ENCODE data around the gene PATJ.
"Not testable (repeated sequence)": the region's sequence is repeated elsewhere in the genome, so short reads cannot be mapped to it uniquely, and the experiment has no call there.

Gene PATJ, protein sequence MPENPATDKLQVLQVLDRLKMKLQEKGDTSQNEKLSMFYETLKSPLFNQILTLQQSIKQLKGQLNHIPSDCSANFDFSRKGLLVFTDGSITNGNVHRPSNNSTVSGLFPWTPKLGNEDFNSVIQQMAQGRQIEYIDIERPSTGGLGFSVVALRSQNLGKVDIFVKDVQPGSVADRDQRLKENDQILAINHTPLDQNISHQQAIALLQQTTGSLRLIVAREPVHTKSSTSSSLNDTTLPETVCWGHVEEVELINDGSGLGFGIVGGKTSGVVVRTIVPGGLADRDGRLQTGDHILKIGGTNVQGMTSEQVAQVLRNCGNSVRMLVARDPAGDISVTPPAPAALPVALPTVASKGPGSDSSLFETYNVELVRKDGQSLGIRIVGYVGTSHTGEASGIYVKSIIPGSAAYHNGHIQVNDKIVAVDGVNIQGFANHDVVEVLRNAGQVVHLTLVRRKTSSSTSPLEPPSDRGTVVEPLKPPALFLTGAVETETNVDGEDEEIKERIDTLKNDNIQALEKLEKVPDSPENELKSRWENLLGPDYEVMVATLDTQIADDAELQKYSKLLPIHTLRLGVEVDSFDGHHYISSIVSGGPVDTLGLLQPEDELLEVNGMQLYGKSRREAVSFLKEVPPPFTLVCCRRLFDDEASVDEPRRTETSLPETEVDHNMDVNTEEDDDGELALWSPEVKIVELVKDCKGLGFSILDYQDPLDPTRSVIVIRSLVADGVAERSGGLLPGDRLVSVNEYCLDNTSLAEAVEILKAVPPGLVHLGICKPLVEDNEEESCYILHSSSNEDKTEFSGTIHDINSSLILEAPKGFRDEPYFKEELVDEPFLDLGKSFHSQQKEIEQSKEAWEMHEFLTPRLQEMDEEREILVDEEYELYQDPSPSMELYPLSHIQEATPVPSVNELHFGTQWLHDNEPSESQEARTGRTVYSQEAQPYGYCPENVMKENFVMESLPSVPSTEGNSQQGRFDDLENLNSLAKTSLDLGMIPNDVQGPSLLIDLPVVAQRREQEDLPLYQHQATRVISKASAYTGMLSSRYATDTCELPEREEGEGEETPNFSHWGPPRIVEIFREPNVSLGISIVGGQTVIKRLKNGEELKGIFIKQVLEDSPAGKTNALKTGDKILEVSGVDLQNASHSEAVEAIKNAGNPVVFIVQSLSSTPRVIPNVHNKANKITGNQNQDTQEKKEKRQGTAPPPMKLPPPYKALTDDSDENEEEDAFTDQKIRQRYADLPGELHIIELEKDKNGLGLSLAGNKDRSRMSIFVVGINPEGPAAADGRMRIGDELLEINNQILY (N-terminal part only)

DNA sequence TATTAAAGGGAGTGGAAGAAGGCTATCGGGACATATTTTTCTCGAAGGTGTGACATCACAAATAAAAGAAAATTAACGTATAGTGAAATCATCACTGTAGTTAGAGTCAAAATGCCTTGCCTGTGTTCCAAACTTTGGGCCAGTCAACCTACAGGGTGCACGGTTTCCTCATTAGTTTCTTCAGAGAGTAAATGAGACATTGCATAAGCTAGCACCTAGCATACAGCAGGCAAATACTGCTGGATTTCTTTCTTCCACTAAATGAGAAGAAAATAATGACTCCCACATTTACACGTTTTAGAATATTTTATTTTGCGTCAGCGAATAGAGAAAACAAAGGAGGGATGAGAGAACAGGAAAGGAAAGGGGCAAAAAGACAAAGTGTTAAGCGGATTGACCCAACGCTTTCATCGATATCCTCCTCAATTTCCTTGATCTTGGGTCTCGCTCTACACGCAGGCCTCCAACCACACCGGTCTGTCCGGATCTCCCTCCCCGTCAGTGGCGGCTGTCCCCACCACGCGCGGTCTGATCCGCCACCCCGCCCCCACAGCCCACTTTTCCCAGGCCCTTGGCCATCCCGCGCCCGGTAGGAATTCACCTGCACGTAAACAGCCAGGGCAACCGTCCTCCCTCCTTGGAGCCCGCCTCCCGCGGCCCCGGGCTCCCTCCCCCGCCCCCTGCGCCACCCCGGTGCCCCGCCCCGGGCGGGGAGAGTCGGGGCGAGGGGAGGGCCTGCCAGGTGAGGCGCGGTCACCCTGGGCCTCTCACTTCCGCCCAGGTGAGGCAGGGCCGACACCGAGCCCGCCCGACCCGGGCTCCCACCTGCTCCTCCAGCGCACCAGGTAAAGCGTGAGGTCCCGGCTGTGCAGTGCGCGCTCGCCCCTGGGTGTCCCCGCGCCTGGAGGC, at the start of gene PATJ:
PATJ (plus strand) TSS at position 770 of the 909 bp plus-strand sequence. CDS start 20,413 bp downstream, outside the sequence.
- intact Hi-C loops (cut with DNase I), result loop anchor here (1.0 kb wide), 1 partner anchor 17 kb away; the partner anchor contains the start of gene TM2D1
- peak; percentile 32 to 92 (median 57) for DNase-seq

DNA sequence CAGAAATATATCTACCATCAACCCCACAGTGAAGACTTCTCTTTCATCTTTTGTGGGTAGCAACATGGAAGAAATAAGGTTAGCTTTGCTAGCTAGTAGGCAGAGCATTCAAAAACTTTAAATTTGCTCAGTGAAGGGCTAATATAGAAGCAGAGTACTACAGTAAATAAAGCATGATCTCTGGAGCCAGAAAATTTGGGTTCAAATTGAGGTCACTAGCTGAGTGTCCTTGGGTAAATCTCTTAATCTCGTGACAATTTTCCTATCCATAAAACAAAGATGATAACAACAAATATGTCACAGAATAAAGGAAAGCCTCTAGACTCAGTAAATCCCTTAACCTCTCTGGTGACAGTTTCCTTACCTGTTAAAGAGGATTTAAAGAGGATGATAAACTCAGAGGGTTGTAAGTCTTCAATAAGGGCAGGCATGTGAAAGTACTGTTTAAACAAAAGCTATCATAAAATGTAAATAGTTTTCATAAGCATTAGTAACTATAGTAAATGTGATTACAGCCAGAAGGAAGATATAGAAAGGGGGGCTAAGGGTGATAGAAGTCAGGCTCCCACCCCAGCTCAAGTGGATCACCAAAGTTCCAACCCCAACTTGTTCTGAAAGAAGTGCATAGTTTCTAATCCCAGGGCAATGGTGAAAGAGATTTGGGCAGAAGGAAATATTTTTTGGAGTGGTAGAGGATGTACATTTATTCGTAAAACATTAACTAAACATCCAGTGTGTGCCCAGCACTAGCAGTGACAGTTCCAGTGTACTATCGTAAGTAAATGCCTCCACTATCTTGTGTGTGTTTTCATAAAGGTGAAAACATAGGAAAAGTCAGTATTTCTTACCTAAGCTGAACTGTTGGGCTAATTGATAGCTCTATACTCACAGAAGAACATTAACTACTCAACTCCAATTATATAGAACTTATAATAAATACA, 42.1 kb upstream of the PATJ start:
- no peak for DNase-seq
- intact Hi-C loops (cut with DNase I), result no loop called here

DNA sequence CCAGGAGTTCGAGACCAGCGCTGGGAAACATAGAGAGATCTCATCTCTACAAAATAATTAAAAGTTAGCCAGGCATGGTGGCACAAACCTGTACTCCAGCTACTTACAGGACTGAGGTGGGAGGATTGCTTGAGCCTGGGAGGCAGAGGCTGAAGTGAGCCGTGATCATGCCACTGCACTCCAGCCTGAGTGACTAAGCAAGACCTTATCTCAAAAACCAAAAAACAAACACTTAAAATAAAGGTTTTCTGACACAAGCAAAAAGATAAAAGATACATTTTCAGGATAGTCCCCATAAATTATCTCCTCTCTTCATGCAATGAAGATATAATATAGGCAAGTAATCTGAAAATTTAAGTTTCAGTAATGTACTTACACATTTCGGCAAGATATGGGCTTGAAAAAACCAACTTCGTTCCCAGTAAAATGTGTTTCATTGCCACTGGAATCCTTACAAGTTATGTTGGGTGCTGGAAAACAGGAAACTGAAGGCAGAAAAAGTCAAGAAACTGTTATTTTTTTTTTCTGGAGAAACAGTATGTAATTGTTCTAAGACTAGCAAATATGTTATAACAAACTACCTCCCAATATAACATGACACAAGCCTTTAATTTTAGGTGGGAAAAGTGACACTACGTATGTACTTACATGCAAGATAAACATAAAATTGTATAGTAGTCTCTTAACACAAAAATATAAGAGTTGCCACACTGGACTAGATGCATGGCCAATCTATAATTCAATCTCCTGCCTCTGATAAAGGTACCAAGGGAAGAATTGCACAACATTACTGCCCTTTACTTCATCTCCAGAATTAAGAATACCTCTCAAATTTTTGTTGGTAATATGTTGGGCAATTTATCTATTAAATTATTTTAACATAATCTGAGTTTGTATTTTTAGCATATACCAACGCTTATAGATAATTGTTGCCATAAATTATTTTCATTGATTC, 33.0 kb upstream of the PATJ start:
- intact Hi-C loops (cut with DNase I), result no loop called here
- DNase-seq, result no peak

DNA sequence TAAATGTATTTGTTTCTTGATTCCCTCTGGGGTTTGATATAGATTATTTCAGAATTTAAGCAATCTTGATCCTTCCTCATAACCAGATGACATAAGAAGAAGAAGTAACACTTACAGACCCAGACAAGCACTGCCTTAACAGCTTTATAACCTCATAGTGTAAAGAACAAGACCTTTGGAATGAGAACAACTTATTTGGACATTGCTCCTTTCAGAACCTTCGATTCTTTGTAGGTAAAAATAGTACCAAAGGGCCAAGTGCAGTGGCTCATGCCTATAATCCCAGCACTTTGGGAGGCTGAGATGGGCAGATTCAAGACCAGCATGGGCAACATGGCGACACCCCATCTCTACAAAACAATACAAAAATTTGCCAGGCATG, 32.4 kb upstream of the PATJ start:
- DNase-seq, result no peak
- intact Hi-C loops (cut with DNase I), result no loop called here

DNA sequence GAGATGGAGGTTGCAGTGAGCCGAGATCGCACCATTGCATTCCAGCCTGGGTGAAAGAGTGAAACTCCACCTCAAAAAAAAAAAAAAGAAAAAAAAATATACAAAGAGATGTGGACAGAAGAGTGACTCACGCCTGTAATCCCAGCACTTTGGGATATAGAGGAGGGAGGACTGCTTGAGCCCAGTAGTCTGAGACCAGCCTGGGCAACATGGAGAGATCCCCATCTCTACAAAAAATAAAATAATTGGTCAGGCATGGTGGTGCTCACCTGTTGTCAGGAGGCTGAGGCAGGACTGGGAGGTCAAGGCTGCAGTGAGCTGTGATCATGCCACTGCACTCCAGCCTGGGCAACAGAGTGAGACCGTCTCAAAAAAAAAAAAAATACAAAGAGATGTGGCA, 31.0 kb upstream of the PATJ start:
- intact Hi-C loops (cut with DNase I); DNase-seq: not testable (repeated sequence)

DNA sequence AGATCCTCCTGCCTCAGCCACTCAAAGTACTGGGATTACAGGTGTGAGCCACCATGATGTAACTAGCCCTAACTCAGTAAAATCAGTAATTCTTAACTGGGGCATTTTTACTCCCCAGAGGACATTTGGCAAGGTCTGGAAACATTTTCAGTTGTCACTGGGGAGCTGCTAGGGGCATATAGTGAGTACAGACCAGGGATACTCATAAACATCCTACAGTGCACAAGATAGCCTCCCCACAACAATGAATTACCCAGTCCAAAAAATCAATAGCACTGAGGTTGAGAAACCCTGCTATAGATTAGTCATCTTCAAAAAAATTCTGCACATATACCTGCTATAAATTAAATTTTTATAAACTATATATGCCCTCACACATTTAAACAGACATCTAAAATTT, 30.3 kb upstream of the PATJ start:
- no peak for DNase-seq
- intact Hi-C loops (cut with DNase I), result no loop called here

DNA sequence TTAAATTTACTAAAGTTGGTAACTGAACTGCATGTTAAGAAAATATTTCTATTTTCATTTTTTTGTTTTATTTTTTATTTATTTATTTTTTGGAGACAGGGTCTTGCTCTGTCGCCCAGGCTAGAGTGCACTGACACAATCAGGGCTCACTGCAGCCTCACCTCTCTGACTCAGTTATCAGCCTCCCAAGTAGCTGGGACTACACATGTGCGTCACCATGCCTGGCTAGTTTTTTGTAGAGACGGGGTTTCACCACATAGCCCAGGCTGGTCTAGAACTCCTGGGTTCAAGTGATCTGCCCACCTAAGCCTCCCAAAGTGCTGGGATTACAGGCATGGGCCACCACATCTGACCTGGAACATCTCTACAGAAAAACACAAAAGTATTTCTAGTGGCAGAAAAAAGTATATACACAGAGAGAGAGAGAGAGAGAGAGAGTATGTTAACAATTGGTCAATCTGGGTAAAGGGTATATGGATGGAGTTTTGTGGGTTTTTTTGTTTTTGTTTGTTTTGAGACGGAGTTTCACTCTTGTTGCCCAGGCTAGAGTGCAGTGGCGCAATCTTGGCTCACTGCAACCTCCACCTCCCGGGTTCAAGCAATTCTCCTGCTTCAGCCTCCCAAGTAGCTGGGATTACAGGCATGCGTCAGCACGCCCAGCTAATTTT, 23.1 kb upstream of the PATJ start:
- DNase-seq; intact Hi-C loops (cut with DNase I): not testable (repeated sequence)

DNA sequence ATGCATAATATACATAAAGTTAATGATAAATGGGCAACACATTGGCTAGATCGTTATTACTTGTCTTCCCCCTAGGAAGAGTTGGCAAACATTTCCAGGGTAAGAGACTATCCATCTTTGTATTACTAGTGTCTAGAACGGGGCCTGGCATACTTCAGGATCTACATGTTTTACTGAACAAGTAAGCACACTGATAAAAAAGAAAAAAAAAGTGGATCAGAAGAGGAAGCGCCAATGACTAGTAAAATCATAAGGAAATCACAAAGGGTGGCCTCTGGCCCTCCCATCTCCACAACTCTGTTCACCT, 17.8 kb upstream of the PATJ start:
- intact Hi-C loops (cut with DNase I), result loop anchor here (10.0 kb wide), 1 partner anchor 80 kb away; no protein-coding TSS in a partner anchor
- no peak for DNase-seq

DNA sequence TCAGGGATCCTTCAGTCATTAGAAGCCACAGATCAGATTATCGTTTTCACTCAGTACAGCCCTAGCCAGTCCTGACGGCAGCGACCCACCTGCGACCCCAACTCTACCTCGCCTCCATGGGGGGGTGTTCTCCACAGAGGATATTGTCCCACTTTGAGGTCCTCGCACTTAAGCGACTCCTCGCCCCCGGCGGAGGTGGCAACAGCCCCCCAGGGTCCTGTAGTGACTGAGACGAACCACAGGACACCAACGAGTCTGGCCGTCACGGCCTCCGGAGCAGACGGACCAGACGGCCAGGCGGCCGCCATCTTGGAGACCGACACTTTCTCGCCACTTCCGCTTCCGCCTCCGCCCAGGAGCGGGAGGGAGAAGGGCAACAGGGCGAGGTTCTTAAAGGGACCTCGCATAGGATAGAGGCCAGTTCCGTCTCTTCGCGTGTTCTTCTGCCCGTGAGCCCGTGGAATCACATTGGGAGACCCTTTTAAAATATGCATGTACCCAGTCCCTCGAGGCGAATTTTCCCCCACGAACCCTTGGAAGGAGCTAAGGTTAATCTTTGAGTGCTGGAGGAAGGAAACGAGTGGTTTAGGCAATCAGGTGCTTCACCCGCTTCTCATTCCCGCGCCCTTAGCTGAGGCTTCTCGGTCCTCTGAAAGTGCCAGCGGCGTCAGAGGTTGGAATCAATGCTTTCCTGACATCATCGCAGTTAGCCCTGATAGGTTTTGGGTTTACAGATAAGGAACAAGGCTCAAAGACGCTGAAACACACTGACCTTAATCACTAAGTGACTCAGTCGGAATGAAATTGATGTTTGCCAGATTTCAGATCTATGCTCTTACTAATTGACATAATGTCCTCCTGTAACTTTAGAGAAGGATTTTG, 17.2 kb upstream of the PATJ start, which contains the start of gene TM2D1:
TM2D1 (minus strand) TSS at position 329 of the 882 bp plus-strand sequence; CDS start at position 308, 21 bp downstream.
- intact Hi-C loops (cut with DNase I), result loop anchor here (1.0 to 10.0 kb wide), 2 partner anchors 17 to 80 kb away; partner anchors contain the start of gene PATJ
- DNase-seq, result peak; percentile 86 to 99 (median 91)

DNA sequence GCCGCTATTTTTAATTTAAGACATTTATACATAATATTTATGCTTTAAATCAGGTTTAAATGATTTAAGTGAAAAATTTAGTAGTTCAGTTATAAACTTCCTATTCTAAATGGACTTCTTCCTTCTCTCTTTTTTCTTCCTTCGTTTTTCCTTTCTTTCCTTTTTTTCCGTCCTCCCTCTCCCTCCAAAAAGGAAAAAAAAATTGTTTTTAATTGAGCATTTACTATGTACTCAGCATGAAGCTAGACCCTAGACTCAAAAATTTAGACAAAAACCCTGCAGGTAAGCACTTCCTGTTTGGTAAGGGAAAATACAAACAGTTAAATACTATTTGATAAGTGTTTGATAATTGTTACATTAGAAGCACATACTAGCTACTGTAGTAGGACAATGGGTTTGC, 14.7 kb upstream of the PATJ start:
- intact Hi-C loops (cut with DNase I), result loop anchor here (10.0 kb wide), 1 partner anchor 83 kb away; no protein-coding TSS in a partner anchor
- no peak for DNase-seq

DNA sequence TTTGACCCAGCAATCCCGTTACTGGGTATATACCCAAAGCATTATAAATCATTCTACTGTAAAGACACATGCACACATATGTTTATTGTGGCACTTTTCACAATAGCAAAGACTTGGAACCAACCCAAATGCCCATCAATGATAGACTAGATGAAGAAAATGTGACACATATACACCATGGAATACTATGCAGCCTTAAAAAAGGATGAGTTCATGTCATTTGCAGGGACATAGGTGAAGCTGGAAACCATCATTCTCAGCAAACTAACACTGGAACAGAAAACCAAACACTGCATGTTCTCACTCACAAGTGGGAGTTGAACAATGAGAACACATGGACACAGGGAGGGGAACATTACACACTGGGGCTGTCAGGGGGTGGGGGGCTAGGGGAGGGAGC, 11.6 kb upstream of the PATJ start:
- intact Hi-C loops (cut with DNase I); DNase-seq: not testable (repeated sequence)

DNA sequence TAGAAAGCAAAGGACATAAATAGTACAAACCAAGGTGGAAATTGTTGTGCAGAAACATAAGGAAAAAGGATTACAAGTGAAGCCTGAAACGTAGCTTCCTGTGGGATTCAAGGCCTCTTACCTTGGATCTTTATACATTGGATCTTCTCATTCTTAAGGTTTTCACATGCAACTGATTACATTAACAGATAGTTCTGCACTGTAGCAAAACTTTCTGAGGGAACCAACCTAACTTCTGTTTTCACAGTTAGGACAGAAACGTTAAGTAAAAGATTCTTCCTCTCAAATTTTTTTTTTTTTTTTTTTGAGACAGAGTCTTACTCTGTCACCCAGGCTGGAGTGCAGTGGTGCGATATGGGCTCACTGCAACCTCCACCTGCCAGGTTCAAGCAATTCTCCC, 9.6 kb upstream of the PATJ start:
- intact Hi-C loops (cut with DNase I), result no loop called here
- no peak for DNase-seq

DNA sequence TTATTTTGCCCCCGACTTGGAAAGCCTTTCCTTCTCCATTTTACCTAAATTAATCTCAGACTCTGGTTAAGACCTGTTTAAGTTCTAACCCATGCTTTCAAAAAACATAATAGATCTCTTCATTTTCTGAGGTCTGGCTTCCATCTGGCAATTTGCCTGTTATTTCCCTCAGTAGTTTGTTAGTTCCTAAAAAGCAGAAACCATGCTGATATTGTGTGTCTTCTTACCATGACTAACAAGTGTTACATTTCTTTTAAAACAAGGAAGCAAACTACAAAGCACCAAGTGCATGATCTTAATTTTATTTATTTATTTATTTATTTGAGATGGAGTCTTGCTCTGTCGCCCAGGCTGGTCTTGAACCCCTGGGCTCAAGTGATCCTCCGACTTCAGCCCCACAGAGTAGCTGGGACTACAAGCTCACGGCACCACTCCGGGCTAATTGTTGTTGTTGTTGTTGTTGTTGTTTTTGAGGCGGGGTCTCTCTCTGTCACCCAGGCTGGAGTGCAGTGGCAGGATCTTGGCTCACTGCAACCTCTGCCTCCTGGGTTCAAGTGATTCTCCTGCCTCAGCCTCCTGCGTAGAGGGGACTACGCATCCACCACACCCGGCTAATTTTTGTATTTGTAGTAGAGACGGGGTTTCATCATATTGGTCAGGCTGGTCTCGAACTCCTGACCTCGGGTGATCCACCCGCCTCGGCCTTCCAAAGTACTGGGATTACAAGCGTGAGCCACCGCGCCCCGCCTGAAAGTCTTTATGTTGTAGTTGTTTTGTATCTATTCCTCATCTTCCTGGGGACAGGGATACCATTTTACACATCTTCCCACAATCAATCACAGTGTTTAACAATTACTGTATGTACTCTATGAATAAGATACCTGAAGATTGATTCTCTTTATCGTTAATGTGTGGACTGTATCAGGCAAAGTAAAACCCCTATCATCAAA, 1.3 kb upstream of the PATJ start:
- intact Hi-C loops (cut with DNase I), result no loop called here
- peak in 1 of 10 donors; percentile 49 for DNase-seq

Data from posterior cingulate gyrus (tissue), 11 donors.